Neural progenitor cell (in vitro differentiated cells): ENCODE data around the gene TRAF7.

Experiments used
- CTCF ChIP-seq: fragments of 200-600 bp; sonication (generic); IDR thresholded peaks from 2 replicates; pipeline ENCODE4 v1.5.1; 2017; ENCODE audit warnings: antibody characterized with exemption, mild to moderate bottlenecking
- EZH2 ChIP-seq: fragments of 200-600 bp; sonication (generic); IDR thresholded peaks from 2 replicates; pipeline ENCODE4 v1.6.1; 2017; ENCODE audit warnings: antibody characterized with exemption, mild to moderate bottlenecking, moderate library complexity
- EZH2phosphoT487 ChIP-seq: fragments of 200-600 bp; sonication (generic); IDR thresholded peaks from 2 replicates; pipeline ENCODE4 v1.6.1; 2017; ENCODE audit warnings: antibody characterized with exemption

GRCh38 chr16:2173366-2173765 lies 17.8 kb downstream of the TRAF7 start:
- TF ChIP-seq CTCF (no peak), EZH2 (no peak), EZH2phosphoT487 (no peak)
